ENCODE measurements around the gene CACNA1F.

Gene CACNA1F

DNA sequence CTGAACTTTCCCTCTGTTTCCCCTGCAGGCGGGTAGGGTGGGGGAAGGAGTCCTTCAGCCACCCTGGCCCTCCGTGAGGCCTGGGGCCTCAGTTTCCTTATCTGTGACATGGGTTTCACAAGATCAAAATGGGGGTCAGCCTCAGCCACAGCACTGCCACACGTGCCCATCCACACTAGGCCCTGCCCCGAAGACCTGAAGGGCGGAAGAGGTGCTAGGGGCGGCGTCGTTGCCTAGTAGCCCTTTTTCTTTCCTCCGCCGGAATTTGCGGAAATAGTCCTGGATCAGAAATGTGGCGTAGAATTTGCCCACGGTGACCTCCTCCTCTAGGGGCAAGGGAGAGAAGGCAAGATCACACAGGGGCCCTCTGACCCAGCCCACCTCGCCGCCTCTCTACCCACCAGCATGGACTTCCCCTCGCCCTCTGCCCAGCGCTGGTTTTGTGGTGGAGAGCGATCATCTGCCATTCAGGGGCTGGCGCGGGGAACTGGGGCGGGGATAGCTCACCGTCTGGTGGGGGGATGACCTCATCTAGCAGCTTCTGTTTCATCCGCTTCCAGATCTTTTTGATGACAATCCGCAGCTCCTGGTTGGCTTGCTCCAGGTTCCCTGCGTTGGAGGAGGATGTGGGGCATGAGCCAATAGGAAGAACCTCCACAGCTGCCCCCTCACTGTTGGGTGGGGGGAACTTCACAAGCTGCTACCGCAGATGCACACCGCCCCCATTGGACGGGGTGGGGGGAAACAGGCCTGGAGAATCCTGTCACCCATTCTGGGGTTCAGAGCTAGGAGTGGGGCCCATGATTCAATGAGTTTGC is 23.5 kb downstream of the CACNA1F start:
- FAIRE-seq (no peak), DNase-seq (ENCODE audit: insufficient read length, low spot score) (no peak)
- TF ChIP-seq TAF1 (IDR thresholded peaks at IDR 0.05; ENCODE audit: low read depth, low read length) (no peak), POLR2A (IDR thresholded peaks at IDR 0.05; ENCODE audit: low read depth, low read length) (no peak), PAX5 (IDR thresholded peaks at IDR 0.05; ENCODE audit: insufficient read depth, low read length, severe bottlenecking) (no peak), SPI1 (IDR thresholded peaks at IDR 0.05; ENCODE audit: low read depth, low read length) (no peak), POLR2AphosphoS5 (IDR thresholded peaks at IDR 0.05; ENCODE audit: low read depth, low read length) (no peak), POU2F2 (IDR thresholded peaks at IDR 0.05; ENCODE audit: low read depth, low read length) (no peak)

DNA sequence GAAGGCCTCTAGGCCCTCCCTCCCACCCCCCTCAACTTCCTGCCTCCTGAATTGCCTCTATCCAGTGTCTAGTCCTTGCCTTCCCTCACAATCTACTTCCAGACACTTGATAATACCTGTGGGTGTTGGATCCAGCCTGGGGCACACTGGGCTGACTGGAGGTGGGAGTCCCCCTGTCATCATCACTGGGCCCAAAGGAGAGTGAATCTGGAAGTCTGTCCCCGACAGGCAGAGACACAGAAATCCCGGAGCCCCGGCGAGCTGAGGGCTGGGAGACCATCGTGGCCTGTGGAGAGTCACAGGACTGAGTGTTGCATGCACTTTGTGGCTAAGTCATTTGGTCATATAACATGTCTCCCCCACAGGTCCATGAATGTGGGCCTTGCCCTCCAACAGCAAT is 24.7 kb downstream of the CACNA1F start:
- TF ChIP-seq TAF1 (IDR thresholded peaks at IDR 0.05; ENCODE audit: low read depth, low read length) (no peak), SPI1 (IDR thresholded peaks at IDR 0.05; ENCODE audit: low read depth, low read length) (no peak), POLR2AphosphoS5 (IDR thresholded peaks at IDR 0.05; ENCODE audit: low read depth, low read length) (no peak), POLR2A (IDR thresholded peaks at IDR 0.05; ENCODE audit: low read depth, low read length) (no peak), PAX5 (IDR thresholded peaks at IDR 0.05; ENCODE audit: insufficient read depth, low read length, severe bottlenecking) (no peak), POU2F2 (IDR thresholded peaks at IDR 0.05; ENCODE audit: low read depth, low read length) (no peak)
- FAIRE-seq (no peak), DNase-seq (ENCODE audit: insufficient read length, low spot score) (no peak)

DNA sequence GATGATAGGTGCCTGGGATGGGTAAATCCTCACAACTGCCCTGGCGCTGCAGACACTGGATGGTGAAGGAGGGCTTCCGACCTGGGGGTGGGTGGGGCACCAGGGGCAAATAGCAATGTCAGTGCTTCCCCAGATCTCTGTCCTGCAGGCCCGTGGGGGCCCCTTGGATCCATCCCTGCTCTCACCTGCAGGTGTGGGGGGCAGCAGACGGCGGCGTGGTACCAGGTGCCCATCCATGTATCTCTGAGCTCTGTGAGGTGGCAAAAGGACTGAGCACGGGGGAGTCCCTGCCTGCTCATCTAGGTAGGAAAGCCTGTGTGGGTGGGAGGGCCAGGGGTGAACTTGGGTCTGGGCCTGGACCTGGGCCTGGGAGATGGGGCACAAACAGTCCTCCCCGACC is 26.6 kb downstream of the CACNA1F start:
- FAIRE-seq (no peak), DNase-seq (ENCODE audit: insufficient read length, low spot score) (no peak)
- no peak for TF ChIP-seq POLR2A (IDR thresholded peaks at IDR 0.05; ENCODE audit: low read depth, low read length)
- TF ChIP-seq TAF1 (IDR thresholded peaks at IDR 0.05; ENCODE audit: low read depth, low read length), result no peak
- TF ChIP-seq PAX5 (IDR thresholded peaks at IDR 0.05; ENCODE audit: insufficient read depth, low read length, severe bottlenecking), result no peak
- no peak for TF ChIP-seq SPI1 (IDR thresholded peaks at IDR 0.05; ENCODE audit: low read depth, low read length)
- TF ChIP-seq POLR2AphosphoS5 (IDR thresholded peaks at IDR 0.05; ENCODE audit: low read depth, low read length), result no peak
- TF ChIP-seq POU2F2 (IDR thresholded peaks at IDR 0.05; ENCODE audit: low read depth, low read length), result no peak

DNA sequence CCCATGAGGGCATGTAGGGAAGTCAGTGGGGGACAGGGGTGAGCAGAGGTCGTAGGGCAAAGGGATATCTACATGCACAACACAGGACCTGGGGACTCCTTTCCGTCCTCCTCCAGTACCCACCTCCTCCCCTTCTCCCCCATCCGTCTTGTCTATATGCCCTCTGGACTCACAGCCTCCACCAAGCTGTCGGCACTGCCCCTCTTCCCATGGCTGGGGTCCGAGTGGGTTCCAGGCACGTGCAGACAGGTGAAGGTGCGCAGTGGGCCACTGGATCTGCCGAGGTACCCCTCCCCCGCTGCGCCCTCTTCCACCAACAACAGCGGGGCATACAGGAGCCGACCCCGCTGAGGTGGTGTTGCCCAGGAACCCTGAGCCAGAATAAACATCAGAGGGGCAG is 27.7 kb downstream of the CACNA1F start:
- DNase-seq (ENCODE audit: insufficient read length, low spot score) (no peak), FAIRE-seq (no peak)
- TF ChIP-seq TAF1 (IDR thresholded peaks at IDR 0.05; ENCODE audit: low read depth, low read length), result no peak
- no peak for TF ChIP-seq POU2F2 (IDR thresholded peaks at IDR 0.05; ENCODE audit: low read depth, low read length)
- TF ChIP-seq POLR2AphosphoS5 (IDR thresholded peaks at IDR 0.05; ENCODE audit: low read depth, low read length), result no peak
- TF ChIP-seq SPI1 (IDR thresholded peaks at IDR 0.05; ENCODE audit: low read depth, low read length), result no peak

DNA sequence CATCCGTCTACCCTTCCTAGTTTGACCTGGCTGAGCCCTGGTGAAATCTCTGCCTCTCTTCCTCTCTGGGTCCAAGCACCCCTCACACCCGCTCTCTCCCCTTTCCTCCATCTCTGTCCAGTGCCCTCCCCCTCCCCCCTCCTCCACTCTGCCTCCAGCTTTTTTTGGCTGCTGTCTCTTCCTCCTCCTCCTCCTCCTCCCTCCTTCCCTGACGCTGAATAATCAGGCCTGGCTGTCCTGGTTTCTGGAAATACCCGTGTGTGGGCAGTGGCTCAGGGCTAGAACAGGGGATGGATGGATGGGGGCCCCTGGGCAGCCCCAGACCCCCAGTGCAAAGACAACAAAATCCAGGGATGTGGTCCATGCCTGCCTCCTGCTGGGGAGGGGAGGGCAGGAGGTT is 28.4 kb downstream of the CACNA1F start:
- TF ChIP-seq POU2F2 (IDR thresholded peaks at IDR 0.05; ENCODE audit: low read depth, low read length) (no peak), POLR2AphosphoS5 (IDR thresholded peaks at IDR 0.05; ENCODE audit: low read depth, low read length) (no peak), POLR2A (IDR thresholded peaks at IDR 0.05; ENCODE audit: low read depth, low read length) (no peak)
- no peak for FAIRE-seq

GRCh38 chrX:49204017-49204416 is 29.1 kb downstream of the CACNA1F start:
- FAIRE-seq (no peak), DNase-seq (ENCODE audit: insufficient read length, low spot score) (no peak)
- TF ChIP-seq POLR2AphosphoS5 (IDR thresholded peaks at IDR 0.05; ENCODE audit: low read depth, low read length) (no peak), TAF1 (IDR thresholded peaks at IDR 0.05; ENCODE audit: low read depth, low read length) (no peak), SPI1 (IDR thresholded peaks at IDR 0.05; ENCODE audit: low read depth, low read length) (no peak), POLR2A (IDR thresholded peaks at IDR 0.05; ENCODE audit: low read depth, low read length) (no peak), PAX5 (IDR thresholded peaks at IDR 0.05; ENCODE audit: insufficient read depth, low read length, severe bottlenecking) (no peak), POU2F2 (IDR thresholded peaks at IDR 0.05; ENCODE audit: low read depth, low read length) (no peak)

More for the DNA sequence above, 28.4 kb downstream of the CACNA1F start:
- no peak for DNase-seq (ENCODE audit: insufficient read length, low spot score)

DNA sequence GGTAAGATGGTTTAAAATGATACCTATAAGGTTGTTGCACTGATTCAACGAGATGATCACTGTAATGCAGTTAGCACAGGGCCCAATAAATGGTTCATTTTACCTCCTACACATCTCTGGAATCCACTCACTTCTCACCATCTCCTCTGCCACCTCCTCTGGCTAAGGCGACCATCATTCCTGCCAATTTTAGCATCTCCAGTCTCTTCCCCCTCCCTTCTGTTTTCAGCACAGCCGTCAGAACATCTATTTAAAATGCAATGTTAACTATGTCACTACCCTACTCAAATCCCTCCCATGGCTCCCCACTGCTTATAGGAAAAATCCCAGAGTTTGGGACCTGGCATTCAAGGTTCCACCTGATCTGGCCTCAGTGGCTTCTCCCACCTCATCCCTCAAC is 29.6 kb downstream of the CACNA1F start:
- FAIRE-seq, result no peak
- TF ChIP-seq SPI1 (IDR thresholded peaks at IDR 0.05; ENCODE audit: low read depth, low read length) (no peak), POLR2A (IDR thresholded peaks at IDR 0.05; ENCODE audit: low read depth, low read length) (no peak), POU2F2 (IDR thresholded peaks at IDR 0.05; ENCODE audit: low read depth, low read length) (no peak), TAF1 (IDR thresholded peaks at IDR 0.05; ENCODE audit: low read depth, low read length) (no peak)
- DNase-seq (ENCODE audit: insufficient read length, low spot score), result no peak

DNA sequence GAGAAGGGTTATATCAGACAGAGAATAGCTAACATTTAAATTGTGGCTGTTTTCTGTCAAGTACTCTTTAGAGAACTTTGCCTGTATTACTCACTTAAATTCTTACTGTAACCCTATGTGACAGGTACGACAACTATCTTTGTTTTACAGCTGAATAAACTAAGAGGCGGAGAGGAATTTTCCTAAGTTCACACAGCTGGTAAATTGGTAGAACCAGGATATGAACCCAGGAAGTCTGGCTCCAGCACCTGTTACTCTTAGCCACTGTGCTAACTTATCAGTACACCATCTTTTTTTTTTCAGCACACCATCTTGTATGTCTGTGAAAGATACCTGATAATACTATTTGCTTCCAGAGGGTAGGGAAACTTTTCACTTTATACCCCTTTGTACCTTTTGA is 31.1 kb downstream of the CACNA1F start:
- FAIRE-seq, result no peak
- no peak for DNase-seq (ENCODE audit: insufficient read length, low spot score)
- TF ChIP-seq POU2F2 (IDR thresholded peaks at IDR 0.05; ENCODE audit: low read depth, low read length), result no peak
- TF ChIP-seq PAX5 (IDR thresholded peaks at IDR 0.05; ENCODE audit: insufficient read depth, low read length, severe bottlenecking), result no peak
- TF ChIP-seq SPI1 (IDR thresholded peaks at IDR 0.05; ENCODE audit: low read depth, low read length), result no peak
- TF ChIP-seq POLR2A (IDR thresholded peaks at IDR 0.05; ENCODE audit: low read depth, low read length), result no peak

DNA sequence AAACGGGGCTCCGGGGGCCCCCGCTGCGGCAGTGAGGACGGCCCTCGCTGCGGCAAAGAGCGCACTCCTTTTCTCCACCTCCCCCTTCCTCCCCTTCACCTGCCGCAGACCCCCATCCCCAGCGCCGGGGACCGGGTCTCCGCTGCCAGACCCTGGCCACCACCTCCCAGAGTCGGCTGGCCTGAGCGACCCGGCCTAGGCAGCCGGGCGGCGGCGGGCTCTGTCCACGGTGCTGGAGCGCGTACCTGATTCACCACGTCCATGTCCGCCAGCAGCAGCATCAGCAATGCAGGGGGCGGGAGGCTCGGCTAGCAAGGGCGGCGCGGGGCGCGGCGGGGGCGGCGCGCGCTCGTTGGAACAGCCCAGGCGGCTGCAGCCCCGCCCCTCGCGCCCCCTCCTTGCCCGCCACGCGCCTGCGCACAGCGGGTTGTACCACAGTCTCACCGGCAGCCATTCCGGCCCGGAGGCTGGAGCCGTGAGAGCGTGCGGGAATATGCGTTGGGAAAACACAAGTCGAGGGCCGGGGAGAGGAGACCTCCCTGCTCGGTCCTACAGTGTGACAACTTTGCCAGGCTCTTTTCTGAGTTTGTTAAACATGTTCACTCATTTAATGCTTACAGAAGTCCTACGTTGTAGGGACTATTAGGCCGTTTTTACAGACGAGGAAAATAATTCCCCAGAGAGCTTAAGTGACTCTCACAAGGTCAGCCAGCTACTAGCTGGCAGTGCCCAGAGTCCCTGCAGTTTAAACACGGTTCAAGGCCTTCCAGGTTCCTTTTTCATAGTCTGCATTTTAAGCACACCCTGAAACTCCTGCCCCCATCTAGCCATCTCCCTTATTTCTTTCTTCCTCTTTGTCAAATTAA is 33.0 kb downstream of the CACNA1F start, which contains the start of gene SYP:
Gene SYP, minus strand, starts transcription at position 288 of the 866 bp plus-strand sequence. Its CDS starts 7 bp downstream, at position 281.
- DNase-seq (ENCODE audit: insufficient read length, low spot score) (peak; percentile 82), FAIRE-seq (peak; percentile 100)
- TF ChIP-seq SPI1 (IDR thresholded peaks at IDR 0.05; ENCODE audit: low read depth, low read length) (no peak), POLR2AphosphoS5 (IDR thresholded peaks at IDR 0.05; ENCODE audit: low read depth, low read length) (peak; percentile 79), POLR2A (IDR thresholded peaks at IDR 0.05; ENCODE audit: low read depth, low read length) (peak; percentile 77), POU2F2 (IDR thresholded peaks at IDR 0.05; ENCODE audit: low read depth, low read length) (0 out of 2 replicates have a peak, but pooled peaks have one; percentile 10), TAF1 (IDR thresholded peaks at IDR 0.05; ENCODE audit: low read depth, low read length) (0 out of 2 replicates have a peak, but pooled peaks have one; percentile 58), PAX5 (IDR thresholded peaks at IDR 0.05; ENCODE audit: insufficient read depth, low read length, severe bottlenecking) (peak; percentile 18)

All from GM12891 (cell line).